RKO (cell line): ENCODE measurements around the gene TNK2.
"Not testable (repeated sequence)": the region's sequence is repeated elsewhere in the genome, so short reads cannot be mapped to it uniquely, and the experiment has no call there.

Experiments used
- DNase-seq: peaks from one replicate; pipeline ENCODE4 v3.0.0-alpha.2; 2016; ENCODE audit warnings: low spot score

The TNK2 gene

GRCh38 chr3:195870442-195870841 is 37.9 kb downstream of the TNK2 start:
- no peak for DNase-seq

GRCh38 chr3:195869413-195870001 is 38.8 kb downstream of the TNK2 start:
- DNase-seq: no peak

- DNase-seq: no peak
Measured at GRCh38 chr3:195868866-195869412, 39.4 kb downstream of the TNK2 start.

GRCh38 chr3:195868336-195868865 is 40.0 kb downstream of the TNK2 start:
- no peak for DNase-seq

- no peak for DNase-seq
Measured at GRCh38 chr3:195867631-195868335, 40.6 kb downstream of the TNK2 start.

GRCh38 chr3:195866686-195867511 is 41.5 kb downstream of the TNK2 start:
- DNase-seq: no peak

GRCh38 chr3:195865752-195866151 is 42.6 kb downstream of the TNK2 start:
- no peak for DNase-seq

- DNase-seq: peak; percentile 59
Measured at GRCh38 chr3:195863121-195864061, 45.0 kb downstream of the TNK2 start.

- not testable (repeated sequence) for DNase-seq
Measured at GRCh38 chr3:195862318-195862717, 46.0 kb downstream of the TNK2 start.

- DNase-seq: no peak
Measured at GRCh38 chr3:195860456-195860855, 47.9 kb downstream of the TNK2 start.

- DNase-seq: no peak
Measured at GRCh38 chr3:195859846-195860411, 48.4 kb downstream of the TNK2 start.

- DNase-seq: peak; percentile 56
Measured at GRCh38 chr3:195859061-195859845, 49.1 kb downstream of the TNK2 start.

- no peak for DNase-seq
Measured at GRCh38 chr3:195856410-195857084, 51.8 kb downstream of the TNK2 start.

GRCh38 chr3:195855471-195856409 is 52.6 kb downstream of the TNK2 start:
- DNase-seq: no peak

GRCh38 chr3:195854628-195855294 is 53.6 kb downstream of the TNK2 start:
- no peak for DNase-seq

- DNase-seq: no peak
Measured at GRCh38 chr3:195853996-195854395, 54.4 kb downstream of the TNK2 start.

GRCh38 chr3:195853036-195853435 is 55.3 kb downstream of the TNK2 start:
- DNase-seq: no peak
